ENCODE measurements around the gene GPC5. TPM values are rescaled to one million over a fixed set of nuclear protein-coding genes. Genes with fewer than 3 reads are reported as not detected.

Gene GPC5
- total RNA-seq, 4 donors from 2014 or later: 0.24 to 30.8 (median 1.8) TPM; not detected in 1

GRCh38 chr13:91708558-91708957 lies 310.1 kb downstream of the GPC5 start:
- DNase-seq: no peak
- H3K4me3 ChIP-seq: no peak overlapping the region
- intact Hi-C loops (cut with DNase I; ENCODE audit: low total_unique reads): no loop called here
- no peak for TF ChIP-seq CTCF (IDR thresholded peaks at IDR 0.05)
- TF ChIP-seq POLR2A (IDR thresholded peaks at IDR 0.05): no peak
- no peaks in the 10 kb centered on the region for H3K4me1 ChIP-seq
- H3K27me3 ChIP-seq: no peaks in the 10 kb centered on the region
- H3K36me3 ChIP-seq: no peaks in the 10 kb centered on the region
- no peak overlapping the region for H3K27ac ChIP-seq
- no peaks in the 10 kb centered on the region for H3K9me3 ChIP-seq

GRCh38 chr13:91709180-91709579 lies 310.8 kb downstream of the GPC5 start:
- H3K27ac ChIP-seq: no peak overlapping the region
- H3K9me3 ChIP-seq: no peaks in the 10 kb centered on the region
- DNase-seq: no peak
- H3K4me1 ChIP-seq: no peaks in the 10 kb centered on the region
- intact Hi-C loops (cut with DNase I; ENCODE audit: low total_unique reads): no loop called here
- H3K4me3 ChIP-seq: no peak overlapping the region
- no peaks in the 10 kb centered on the region for H3K36me3 ChIP-seq
- no peaks in the 10 kb centered on the region for H3K27me3 ChIP-seq
- TF ChIP-seq CTCF (IDR thresholded peaks at IDR 0.05) (no peak), POLR2A (IDR thresholded peaks at IDR 0.05) (no peak)

GRCh38 chr13:91710733-91711132 lies 312.3 kb downstream of the GPC5 start:
- Histone ChIP-seq H3K4me3 (no peak overlapping the region), H3K27ac (no peak overlapping the region), H3K27me3 (no peaks in the 10 kb centered on the region), H3K9me3 (no peaks in the 10 kb centered on the region), H3K4me1 (no peaks in the 10 kb centered on the region), H3K36me3 (no peaks in the 10 kb centered on the region)
- TF ChIP-seq POLR2A (IDR thresholded peaks at IDR 0.05) (no peak), CTCF (IDR thresholded peaks at IDR 0.05) (no peak)
- DNase-seq: no peak
- intact Hi-C loops (cut with DNase I; ENCODE audit: low total_unique reads): no loop called here

GRCh38 chr13:91714855-91715254 lies 316.4 kb downstream of the GPC5 start:
- DNase-seq: no peak
- H3K9me3 ChIP-seq: no peaks in the 10 kb centered on the region
- no peaks in the 10 kb centered on the region for H3K27me3 ChIP-seq
- TF ChIP-seq POLR2A (IDR thresholded peaks at IDR 0.05) (no peak), CTCF (IDR thresholded peaks at IDR 0.05) (no peak)
- H3K4me3 ChIP-seq: no peak overlapping the region
- no peak overlapping the region for H3K27ac ChIP-seq
- H3K36me3 ChIP-seq: no peaks in the 10 kb centered on the region
- intact Hi-C loops (cut with DNase I; ENCODE audit: low total_unique reads): no loop called here
- H3K4me1 ChIP-seq: no peaks in the 10 kb centered on the region

GRCh38 chr13:91716436-91717065 lies 318.1 kb downstream of the GPC5 start:
- intact Hi-C loops (cut with DNase I; ENCODE audit: low total_unique reads): no loop called here
- Histone ChIP-seq H3K4me3 (no peak overlapping the region), H3K4me1 (no peaks in the 10 kb centered on the region), H3K9me3 (no peaks in the 10 kb centered on the region), H3K36me3 (no peaks in the 10 kb centered on the region), H3K27me3 (no peaks in the 10 kb centered on the region), H3K27ac (no peak overlapping the region)
- no peak for TF ChIP-seq POLR2A (IDR thresholded peaks at IDR 0.05)
- no peak for TF ChIP-seq CTCF (IDR thresholded peaks at IDR 0.05)
- DNase-seq: no peak

All from uterus (tissue), 4 donors.